GM23248 (cell line): Measurements from ENCODE around the gene SYF2.
"Not testable (repeated sequence)": the region's sequence is repeated elsewhere in the genome, so short reads cannot be mapped to it uniquely, and the experiment has no call there.

Experiments used
- EZH2 ChIP-seq: fragments of 200-600 bp; sonication (generic); IDR thresholded peaks from 2 replicates; pipeline ENCODE4 v1.6.1; 2018; ENCODE audit warnings: antibody characterized with exemption, mild to moderate bottlenecking; ENCODE audit not compliant: insufficient read depth, poor library complexity, severe bottlenecking
- EZH2phosphoT487 ChIP-seq: fragments of 200-600 bp; sonication (generic); IDR thresholded peaks from 2 replicates; pipeline ENCODE4 v1.6.1; 2018; ENCODE audit warnings: antibody characterized with exemption, moderate library complexity, mild to moderate bottlenecking, low read depth; ENCODE audit not compliant: insufficient read depth

DNA sequence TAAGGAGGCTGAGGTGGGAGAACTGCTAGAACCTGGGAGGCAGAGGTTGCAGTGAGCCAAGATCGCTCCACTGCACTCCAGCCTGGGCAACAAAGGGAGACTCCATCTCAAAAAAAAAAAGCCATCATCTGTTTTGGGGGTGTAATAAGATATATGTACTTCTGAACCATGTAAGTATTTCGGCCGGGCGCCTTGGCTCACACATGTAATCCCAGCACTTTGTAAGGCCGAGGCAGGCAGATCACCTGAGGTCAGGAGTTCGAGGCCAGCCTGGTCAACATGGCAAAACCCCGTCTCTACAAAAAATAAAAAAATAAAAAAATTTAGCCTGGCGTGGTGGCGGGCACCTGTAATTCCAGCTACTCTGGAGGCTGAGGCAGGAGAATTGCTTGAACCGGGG, 3.1 kb upstream of the SYF2 start:
- not testable (repeated sequence) for TF ChIP-seq EZH2phosphoT487, EZH2
